OCI-M2 (cell line): ENCODE results near the gene MRPS6.

Experiments used
- DNase-seq: peaks from one replicate; lab custom pipeline; 2025; ENCODE audit not compliant: unreplicated experiment; lab: John Stamatoyannopoulos, UW

The MRPS6 gene

GRCh38 chr21:34065027-34065426, 8.4 kb upstream of the MRPS6 start:
- DNase-seq, result no peak

GRCh38 chr21:34071683-34072082, 1.7 kb upstream of the MRPS6 start:
- DNase-seq, result no peak

GRCh38 chr21:34072145-34073031, 990 bp upstream of the MRPS6 start:
- DNase-seq, result no peak

- DNase-seq, result no peak
These were observed 438 bp downstream of the MRPS6 start for GRCh38 chr21:34073749-34074282.

GRCh38 chr21:34074283-34075090, 1.1 kb downstream of the MRPS6 start:
- DNase-seq, result no peak

GRCh38 chr21:34075091-34075425, 1.7 kb downstream of the MRPS6 start:
- no peak for DNase-seq

- DNase-seq, result no peak
These were observed 2.6 kb downstream of the MRPS6 start for GRCh38 chr21:34075760-34076660.

GRCh38 chr21:34076835-34077234, 3.5 kb downstream of the MRPS6 start:
- no peak for DNase-seq

- no peak for DNase-seq
These were observed 4.5 kb downstream of the MRPS6 start for GRCh38 chr21:34077888-34078287.

GRCh38 chr21:34078915-34079314, 5.5 kb downstream of the MRPS6 start:
- DNase-seq, result no peak

- no peak for DNase-seq
These were observed 7.3 kb downstream of the MRPS6 start for GRCh38 chr21:34080710-34081109.

GRCh38 chr21:34082769-34083168, 9.4 kb downstream of the MRPS6 start:
- no peak for DNase-seq

- DNase-seq, result no peak
These were observed 10.0 kb downstream of the MRPS6 start for GRCh38 chr21:34083357-34083756.

- no peak for DNase-seq
These were observed 11.8 kb downstream of the MRPS6 start for GRCh38 chr21:34085129-34085528.

GRCh38 chr21:34086887-34087306, 13.5 kb downstream of the MRPS6 start:
- no peak for DNase-seq

- DNase-seq, result no peak
These were observed 15.4 kb downstream of the MRPS6 start for GRCh38 chr21:34088752-34089151.

- no peak for DNase-seq
These were observed 17.7 kb downstream of the MRPS6 start for GRCh38 chr21:34091032-34091431.

GRCh38 chr21:34091607-34092006, 18.2 kb downstream of the MRPS6 start:
- no peak for DNase-seq

- DNase-seq, result no peak
These were observed 19.0 kb downstream of the MRPS6 start for GRCh38 chr21:34092262-34092921.

GRCh38 chr21:34093083-34093482, 19.7 kb downstream of the MRPS6 start:
- DNase-seq, result no peak
